ENCODE measurements around the gene RRP36. TPM values are rescaled to one million over a fixed set of nuclear protein-coding genes. Genes with fewer than 3 reads are reported as not detected.

Gene RRP36
- total RNA-seq, 1 experiment from 2014 or later: 63.4 TPM

GRCh38 chr6:43029120-43029519 is 7.7 kb downstream of the RRP36 start:
- Histone ChIP-seq H3K4me1 (ENCODE audit: control insufficient read depth in 1 of 2, insufficient read depth in 2 of 2, low read length in 2 of 2) (no peaks in the 10 kb centered on the region), H3K36me3 (ENCODE audit: control insufficient read depth in 1 of 2, insufficient read depth in 2 of 2, low read length in 2 of 2) (peaks cover 37 to 53% of the 10 kb centered on the region in 2 experiments), H3K4me2 (ENCODE audit: low read length) (no peak overlapping the region), H3K4me3 (replicated peaks in 1 of 2; ENCODE audit: low read depth in 1 of 2, low read length in 2 of 2) (no peak overlapping the region), H3K9me2 (ENCODE audit: insufficient read depth) (no peaks in the 10 kb centered on the region), H3K9ac (ENCODE audit: low read length) (no peak overlapping the region), H3K79me2 (ENCODE audit: insufficient read depth, low read length) (peaks cover 17% of the 10 kb centered on the region), H3K9me3 (ENCODE audit: control insufficient read depth in 1 of 2, insufficient read depth in 1 of 2, low read depth in 1 of 2, low read length in 2 of 2) (no peaks in the 10 kb centered on the region), H3K27me3 (ENCODE audit: insufficient read depth, low read length) (no peaks in the 10 kb centered on the region), H2AFZ (ENCODE audit: low read depth, low read length, poor library complexity, severe bottlenecking) (no peak overlapping the region), H3K27ac (ENCODE audit: low read depth, low read length) (no peak overlapping the region), H4K20me1 (ENCODE audit: insufficient read depth) (no peaks in the 10 kb centered on the region)
- intact Hi-C loops (cut with micrococcal nuclease): no loop called here
- no TSS peak for BruUV-seq (replicated peaks)
- ChIA-PET POLR2A (no interaction called here), CTCF (no interaction called here), RAD21 (ENCODE audit: low non-redundant PET in 1 of 2, low total read pairs in 2 of 2, uncharacterized antibody in 2 of 2, unreplicated experiment in 2 of 2) (no interaction called here)
- TF ChIP-seq ZBTB33 (IDR thresholded peaks at IDR 0.05; ENCODE audit: extremely low read depth, insufficient replicate concordance, low read length) (no peak), POLR2AphosphoS5 (IDR thresholded peaks at IDR 0.05; ENCODE audit: low read depth, low read length) (0 out of 2 replicates have a peak, but pooled peaks have one; percentile 20)
- DNase-seq (ENCODE audit: low read depth, low spot score) (no peak), ATAC-seq (no peak)

GRCh38 chr6:43032326-43032725 is 10.9 kb downstream of the RRP36 start:
- ChIA-PET CTCF (no interaction called here), POLR2A (interaction anchor here (1.6 kb wide), 1 partner anchor 8 kb away, joined by 5 read pairs; no protein-coding TSS in a partner anchor)
- no peak for TF ChIP-seq RAD21 (IDR thresholded peaks at IDR 0.05; ENCODE audit: low read depth)
- TF ChIP-seq ZBTB33 (IDR thresholded peaks at IDR 0.05; ENCODE audit: extremely low read depth, insufficient replicate concordance, low read length): no peak
- no peak for TF ChIP-seq CTCF (IDR thresholded peaks at IDR 0.05 in 2 of 3, conservative IDR thresholded peaks at IDR 0.05 in 1 of 3; ENCODE audit: borderline replicate concordance in 1 of 3, insufficient read depth in 1 of 3, low read depth in 2 of 3, low read length in 2 of 3)
- no peak for TF ChIP-seq SIN3A (IDR thresholded peaks at IDR 0.05; ENCODE audit: low read depth)
- TF ChIP-seq EGR1 (IDR thresholded peaks at IDR 0.05; ENCODE audit: low read depth): no peak
- no peak for TF ChIP-seq ZNF274 (IDR thresholded peaks at IDR 0.05; ENCODE audit: low read depth, low read length)
- no peak for TF ChIP-seq ELF1 (IDR thresholded peaks at IDR 0.05; ENCODE audit: borderline replicate concordance, low read depth)
- no peak for TF ChIP-seq TCF7L2 (IDR thresholded peaks at IDR 0.05; ENCODE audit: borderline replicate concordance, extremely low read depth, insufficient read depth, insufficient read length)
- TF ChIP-seq EZH2phosphoT487 (IDR thresholded peaks at IDR 0.05; ENCODE audit: borderline replicate concordance): no peak
- TF ChIP-seq MAX (IDR thresholded peaks at IDR 0.05): no peak
- TF ChIP-seq YY1 (IDR thresholded peaks at IDR 0.05; ENCODE audit: extremely low read depth, insufficient replicate concordance, low read depth, low read length): no peak
- no peak for TF ChIP-seq CEBPB (IDR thresholded peaks at IDR 0.05; ENCODE audit: low read depth)

More at GRCh38 chr6:43032326-43032725, 10.9 kb downstream of the RRP36 start:
- H3K9me2 ChIP-seq (ENCODE audit: insufficient read depth): no peaks in the 10 kb centered on the region
- no peaks in the 10 kb centered on the region for H3K9me3 ChIP-seq (ENCODE audit: control insufficient read depth in 1 of 2, insufficient read depth in 1 of 2, low read depth in 1 of 2, low read length in 2 of 2)
- no peak overlapping the region for H3K9ac ChIP-seq (ENCODE audit: low read length)
- H2AFZ ChIP-seq (ENCODE audit: low read depth, low read length, poor library complexity, severe bottlenecking): no peak overlapping the region
- no peaks in the 10 kb centered on the region for H3K79me2 ChIP-seq (ENCODE audit: insufficient read depth, low read length)
- H3K4me3 ChIP-seq (replicated peaks in 1 of 2; ENCODE audit: low read depth in 1 of 2, low read length in 2 of 2): no peak overlapping the region
- H3K36me3 ChIP-seq (ENCODE audit: control insufficient read depth in 1 of 2, insufficient read depth in 2 of 2, low read length in 2 of 2): peaks cover 25 to 37% of the 10 kb centered on the region in 2 experiments
- no TSS peak for BruUV-seq (replicated peaks)
- intact Hi-C loops (cut with micrococcal nuclease): no loop called here
- no peaks in the 10 kb centered on the region for H3K27me3 ChIP-seq (ENCODE audit: insufficient read depth, low read length)
- RAD21 ChIA-PET (ENCODE audit: low non-redundant PET in 1 of 2, low total read pairs in 2 of 2, uncharacterized antibody in 2 of 2, unreplicated experiment in 2 of 2): interaction anchor here in 1 of 2 experiments (0.7 kb wide), 1 partner anchor 38 kb away, joined by 3 read pairs; no protein-coding TSS in a partner anchor
- no peak overlapping the region for H3K27ac ChIP-seq (ENCODE audit: low read depth, low read length)
- no peaks in the 10 kb centered on the region for H3K4me1 ChIP-seq (ENCODE audit: control insufficient read depth in 1 of 2, insufficient read depth in 2 of 2, low read length in 2 of 2)
- DNase-seq (ENCODE audit: low read depth, low spot score): no peak
- no peaks in the 10 kb centered on the region for H4K20me1 ChIP-seq (ENCODE audit: insufficient read depth)
- no peak overlapping the region for H3K4me2 ChIP-seq (ENCODE audit: low read length)
- no peak for ATAC-seq
